GM23338 (cell line): ENCODE data around the gene FIGN. TPM values are rescaled to one million over a fixed set of nuclear protein-coding genes. Genes with fewer than 3 reads are reported as not detected.

Experiments
- ATAC-seq: fragments of 200-7000 bp; cut with Tn5 transposase; 3 replicates; pipeline ENCODE4 v1.9.1; 2020
- DNase-seq: peaks from one replicate; pipeline ENCODE4 v3.0.0-alpha.2; 2015; ENCODE audit warnings: low spot score
- H2AFZ ChIP-seq: fragments of 200-600 bp; sonication (generic); 2 replicates; pipeline ENCODE4 v1.8.0; 2016; ENCODE audit warnings: antibody characterized with exemption, mild to moderate bottlenecking, moderate library complexity
- H3F3A ChIP-seq: fragments of 200-600 bp; sonication (generic); replicated peaks from 2 replicates; pipeline ENCODE4 v1.8.0; 2017; ENCODE audit warnings: antibody characterized with exemption, mixed run types, low read depth
- H3K27ac ChIP-seq: fragments of 200-600 bp; sonication (generic); 2 replicates; pipeline ENCODE4 v1.6.1; 2016; ENCODE audit warnings: low read depth
- H3K27me3 ChIP-seq: fragments of 200-600 bp; sonication (generic); 2 replicates; pipeline ENCODE4 v1.8.0; 2016; ENCODE audit warnings: mild to moderate bottlenecking, mixed run types, moderate library complexity; ENCODE audit not compliant: insufficient read depth
- H3K36me3 ChIP-seq: fragments of 200-600 bp; sonication (generic); 2 replicates; pipeline ENCODE4 v1.8.0; 2016; ENCODE audit warnings: mild to moderate bottlenecking; ENCODE audit not compliant: insufficient read depth
- H3K4me1 ChIP-seq: fragments of 200-600 bp; sonication (generic); 2 replicates; pipeline ENCODE4 v1.8.0; 2016; ENCODE audit warnings: mild to moderate bottlenecking, moderate library complexity; ENCODE audit not compliant: insufficient read depth
- H3K4me2 ChIP-seq: fragments of 200-600 bp; sonication (generic); 2 replicates; pipeline ENCODE4 v1.7.1; 2017; ENCODE audit warnings: mixed run types
- H3K4me3 ChIP-seq: fragments of 200-600 bp; sonication (generic); 2 replicates; pipeline ENCODE4 v1.6.1; 2016; ENCODE audit warnings: mixed run types
- H3K79me2 ChIP-seq: fragments of 200-600 bp; sonication (generic); replicated peaks from 2 replicates; pipeline ENCODE4 v1.8.0; 2017; ENCODE audit warnings: mild to moderate bottlenecking; ENCODE audit not compliant: insufficient read depth
- H3K9me2 ChIP-seq: fragments of 200-600 bp; sonication (generic); 2 replicates; pipeline ENCODE4 v1.8.0; 2017; ENCODE audit not compliant: insufficient read depth
- H4K20me1 ChIP-seq: fragments of 200-600 bp; sonication (generic); replicated peaks from 2 replicates; pipeline ENCODE4 v1.8.0; 2017; ENCODE audit warnings: mild to moderate bottlenecking; ENCODE audit not compliant: insufficient read depth
- H3K27ac Mint-ChIP-seq: 2 replicates; pipeline ENCODE4 v1.8.0; 2020; ENCODE audit warnings: inconsistent platforms, mild to moderate bottlenecking, moderate library complexity, mixed read lengths
- H3K27me3 Mint-ChIP-seq: 3 replicates; pipeline ENCODE4 v1.8.0; 2022; ENCODE audit warnings: low read depth, mild to moderate bottlenecking, moderate library complexity, mixed read lengths, inconsistent platforms; ENCODE audit not compliant: insufficient read depth, poor library complexity
- H3K36me3 Mint-ChIP-seq: 3 replicates; pipeline ENCODE4 v1.8.0; 2021; ENCODE audit warnings: low read depth, mild to moderate bottlenecking, inconsistent platforms, moderate library complexity, mixed read lengths
- H3K4me1 Mint-ChIP-seq: 3 replicates; pipeline ENCODE4 v1.8.0; 2020; ENCODE audit warnings: mild to moderate bottlenecking, inconsistent platforms, mixed read lengths
- H3K4me3 Mint-ChIP-seq: 3 replicates; pipeline ENCODE4 v1.8.0; 2021; ENCODE audit warnings: moderate library complexity, mild to moderate bottlenecking, inconsistent platforms, mixed read lengths
- H3K9me3 Mint-ChIP-seq: 3 replicates; pipeline ENCODE4 v1.8.0; 2020; ENCODE audit warnings: moderate library complexity, mild to moderate bottlenecking, inconsistent platforms, mixed read lengths
- POLR2AphosphoS5 ChIP-seq: IDR thresholded peaks from 2 replicates; pipeline ENCODE4 v1.6.1; 2016; ENCODE audit warnings: antibody characterized with exemption, low read depth
- STAT1 ChIP-seq: IDR thresholded peaks from one replicate; pipeline ENCODE4 v1.6.1; 2016; ENCODE audit warnings: antibody characterized with exemption; ENCODE audit not compliant: unreplicated experiment
- ZNF331 ChIP-seq: fragments of 250-450 bp; sonication (Bioruptor Pico); IDR thresholded peaks from 2 replicates; pipeline ENCODE4 v1.5.0; 2020; ENCODE audit warnings: low read depth, mild to moderate bottlenecking, moderate library complexity
- ZNF462 ChIP-seq: fragments of 250-450 bp; sonication (Bioruptor Pico); IDR thresholded peaks from 2 replicates; pipeline ENCODE4 v1.5.0; 2020; ENCODE audit warnings: mild to moderate bottlenecking, moderate library complexity
- polyA plus RNA-seq: library from polyadenylated mRNA; unstranded; fragments of >200 nt; fragmentation: Nextera tagmentation; extraction: Ambion mirVana; gene quantifications from 2 replicates; pipeline ENCODE4 v1.2.1, GENCODE V29; 2016
- total RNA-seq: library from RNA; depleted of rRNA; stranded (reverse); fragments of >200 nt; shearing (Covaris generic); gene quantifications from 2 replicates; pipeline ENCODE4 v1.2.3, GENCODE V29; 2014
- TF ChIP-seq, protein P1 (sequence below): IDR thresholded peaks from one replicate; pipeline ENCODE4 v1.6.1; 2018; ENCODE audit warnings: antibody characterized with exemption; ENCODE audit not compliant: unreplicated experiment

Gene FIGN
- total and polyA plus RNA-seq, 2 experiments from 2014 or later = 17.2 to 23.6 TPM

DNA sequence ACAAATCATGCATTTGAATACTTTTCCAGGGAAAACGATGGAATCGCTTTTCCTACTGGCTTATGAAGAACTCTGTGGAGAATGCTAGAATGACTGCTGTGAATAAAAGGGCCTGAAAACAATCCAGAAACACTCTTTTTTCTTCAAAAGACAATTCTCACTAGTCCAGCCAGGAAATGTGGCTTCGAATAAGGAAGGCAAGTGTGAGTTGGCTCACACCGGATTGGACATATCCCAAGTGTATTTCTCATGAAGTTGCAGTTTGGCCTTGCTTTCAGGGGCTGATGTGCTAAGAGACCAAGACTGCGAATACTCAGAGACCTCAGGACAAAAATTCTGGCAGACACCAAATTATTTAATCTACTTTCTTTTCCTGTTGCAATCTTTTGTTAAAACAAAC lies 54.1 kb downstream of the FIGN start:
- H3K36me3 Mint-ChIP-seq = no peaks in the 10 kb centered on the region
- Histone ChIP-seq H3F3A (no peaks in the 10 kb centered on the region), H3K27me3 (no peaks in the 10 kb centered on the region), H3K27ac (no peak overlapping the region), H3K9me2 (no peaks in the 10 kb centered on the region), H2AFZ (no peak overlapping the region), H3K4me1 (no peaks in the 10 kb centered on the region; the same call in 1 of the 2 replicates), H4K20me1 (no peaks in the 10 kb centered on the region), H3K4me2 (no peak overlapping the region), H3K79me2 (peaks cover 26% of the 10 kb centered on the region), H3K36me3 (no peaks in the 10 kb centered on the region), H3K4me3 (no peak overlapping the region)
- peaks cover 2% of the 10 kb centered on the region; the same call in 1 of the 3 replicates for H3K4me1 Mint-ChIP-seq
- no peak overlapping the region; the same call in 1 of the 2 replicates for H3K27ac Mint-ChIP-seq
- no peak for DNase-seq
- ATAC-seq = no peak
- H3K9me3 Mint-ChIP-seq = no peaks in the 10 kb centered on the region
- H3K27me3 Mint-ChIP-seq = no peaks in the 10 kb centered on the region
- H3K4me3 Mint-ChIP-seq = no peak overlapping the region
- TF ChIP-seq POLR2AphosphoS5 = no peak

GRCh38 chr2:163675388-163675787 lies 60.4 kb downstream of the FIGN start:
- TF ChIP-seq POLR2AphosphoS5 = no peak
- TF ChIP-seq ZNF331 (CRISPR knock-in tag) = no peak
- TF ChIP-seq, protein P1, sequence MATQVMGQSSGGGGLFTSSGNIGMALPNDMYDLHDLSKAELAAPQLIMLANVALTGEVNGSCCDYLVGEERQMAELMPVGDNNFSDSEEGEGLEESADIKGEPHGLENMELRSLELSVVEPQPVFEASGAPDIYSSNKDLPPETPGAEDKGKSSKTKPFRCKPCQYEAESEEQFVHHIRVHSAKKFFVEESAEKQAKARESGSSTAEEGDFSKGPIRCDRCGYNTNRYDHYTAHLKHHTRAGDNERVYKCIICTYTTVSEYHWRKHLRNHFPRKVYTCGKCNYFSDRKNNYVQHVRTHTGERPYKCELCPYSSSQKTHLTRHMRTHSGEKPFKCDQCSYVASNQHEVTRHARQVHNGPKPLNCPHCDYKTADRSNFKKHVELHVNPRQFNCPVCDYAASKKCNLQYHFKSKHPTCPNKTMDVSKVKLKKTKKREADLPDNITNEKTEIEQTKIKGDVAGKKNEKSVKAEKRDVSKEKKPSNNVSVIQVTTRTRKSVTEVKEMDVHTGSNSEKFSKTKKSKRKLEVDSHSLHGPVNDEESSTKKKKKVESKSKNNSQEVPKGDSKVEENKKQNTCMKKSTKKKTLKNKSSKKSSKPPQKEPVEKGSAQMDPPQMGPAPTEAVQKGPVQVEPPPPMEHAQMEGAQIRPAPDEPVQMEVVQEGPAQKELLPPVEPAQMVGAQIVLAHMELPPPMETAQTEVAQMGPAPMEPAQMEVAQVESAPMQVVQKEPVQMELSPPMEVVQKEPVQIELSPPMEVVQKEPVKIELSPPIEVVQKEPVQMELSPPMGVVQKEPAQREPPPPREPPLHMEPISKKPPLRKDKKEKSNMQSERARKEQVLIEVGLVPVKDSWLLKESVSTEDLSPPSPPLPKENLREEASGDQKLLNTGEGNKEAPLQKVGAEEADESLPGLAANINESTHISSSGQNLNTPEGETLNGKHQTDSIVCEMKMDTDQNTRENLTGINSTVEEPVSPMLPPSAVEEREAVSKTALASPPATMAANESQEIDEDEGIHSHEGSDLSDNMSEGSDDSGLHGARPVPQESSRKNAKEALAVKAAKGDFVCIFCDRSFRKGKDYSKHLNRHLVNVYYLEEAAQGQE = no peak
- TF ChIP-seq STAT1 = no peak
- no peak for TF ChIP-seq ZNF462 (CRISPR knock-in tag)
- H3K27me3 ChIP-seq = no peaks in the 10 kb centered on the region

More at GRCh38 chr2:163675388-163675787, 60.4 kb downstream of the FIGN start:
- Histone ChIP-seq H3K79me2 (0 out of 2 replicates have a peak, but pooled peaks cover 3% of the 10 kb centered on the region), H3F3A (no peaks in the 10 kb centered on the region), H3K36me3 (no peaks in the 10 kb centered on the region), H2AFZ (no peak overlapping the region), H3K4me1 (no peaks in the 10 kb centered on the region), H3K4me2 (no peak overlapping the region), H3K9me2 (no peaks in the 10 kb centered on the region), H3K4me3 (no peak overlapping the region), H4K20me1 (no peaks in the 10 kb centered on the region), H3K27ac (no peak overlapping the region)
- Mint-ChIP-seq H3K4me3 (no peak overlapping the region), H3K4me1 (peaks cover 5% of the 10 kb centered on the region; the same call in 1 of the 3 replicates), H3K27me3 (no peaks in the 10 kb centered on the region), H3K36me3 (no peaks in the 10 kb centered on the region), H3K27ac (no peak overlapping the region), H3K9me3 (no peaks in the 10 kb centered on the region)
- no peak for DNase-seq
- ATAC-seq = no peak
